CD14-positive monocyte (primary cell): ENCODE measurements around the gene CALHM1. TPM values are rescaled to one million over a fixed set of nuclear protein-coding genes. Genes with fewer than 3 reads are reported as not detected.

Source experiments
- DNase-seq, 3 donors: peaks; one replicate each; pipeline ENCODE4 v3.0.0-alpha.2; 2011 to 2022
- H2AFZ ChIP-seq: 2 replicates; pipeline ENCODE4 v1.6.0; 2012; ENCODE audit warnings: mild to moderate bottlenecking, low read depth, low read length, inconsistent platforms; ENCODE audit not compliant: insufficient read depth, poor library complexity, severe bottlenecking
- H3K27ac ChIP-seq, 2 donors: 1 replicate in 1 of 2; 2 replicates in 1 of 2; pipeline ENCODE4 v1.5.1; 2012 to 2013; ENCODE audit warnings: low read length in 2 of 2, control low read depth in 1 of 2, inconsistent platforms in 1 of 2, low read depth in 1 of 2, mild to moderate bottlenecking in 1 of 2
- H3K27me3 ChIP-seq, 2 donors: one replicate each; pipeline versions ENCODE4 v1.6.0 to v1.6.1; 2011 to 2013; ENCODE audit warnings: low read length in 2 of 2; ENCODE audit not compliant: control insufficient read depth in 2 of 2, insufficient read depth in 2 of 2
- H3K36me3 ChIP-seq, 2 donors: replicated peaks in 1 of 2; 1 replicate in 1 of 2; 2 replicates in 1 of 2; pipeline versions ENCODE4 v1.5.1 to v1.6.1; 2012 to 2013; ENCODE audit warnings: low read length in 2 of 2, control low read depth in 1 of 2, inconsistent platforms in 1 of 2, mild to moderate bottlenecking in 1 of 2; ENCODE audit not compliant: insufficient read depth in 2 of 2, control insufficient read depth in 1 of 2
- H3K4me1 ChIP-seq, 2 donors: 1 replicate in 1 of 2; 2 replicates in 1 of 2; pipeline versions ENCODE4 v1.5.1 to v1.6.1; 2012 to 2013; ENCODE audit warnings: low read length in 2 of 2, control low read depth in 1 of 2, inconsistent platforms in 1 of 2, mild to moderate bottlenecking in 1 of 2, moderate library complexity in 1 of 2; ENCODE audit not compliant: insufficient read depth in 2 of 2, control insufficient read depth in 1 of 2
- H3K4me2 ChIP-seq: replicated peaks from 2 replicates; pipeline ENCODE3; 2012; ENCODE audit warnings: low read length, moderate library complexity, mild to moderate bottlenecking; ENCODE audit not compliant: poor library complexity, severe bottlenecking; ENCODE audit errors: extremely low read depth
- H3K4me3 ChIP-seq, 3 experiments: fragments of 200-600 bp in 1 of 3; sonication (generic) in 1 of 3; replicated peaks in 1 of 3; 1 replicate in 2 of 3; 2 replicates in 1 of 3; pipeline ENCODE4 v1.5.1; 2011 to 2013; ENCODE audit warnings: low read length in 3 of 3, mild to moderate bottlenecking in 3 of 3, control low read depth in 2 of 3, low read depth in 2 of 3, inconsistent platforms in 1 of 3, moderate library complexity in 1 of 3
- H3K79me2 ChIP-seq: 2 replicates; pipeline ENCODE4 v1.6.0; 2012; ENCODE audit warnings: mild to moderate bottlenecking, control low read depth, inconsistent platforms, low read length, moderate library complexity; ENCODE audit not compliant: insufficient read depth
- H3K9ac ChIP-seq: 2 replicates; pipeline ENCODE4 v1.6.0; 2017; ENCODE audit warnings: low read length, mild to moderate bottlenecking; ENCODE audit not compliant: insufficient read depth, poor library complexity, severe bottlenecking
- H3K9me3 ChIP-seq, 2 donors: replicated peaks in 1 of 2; 1 replicate in 1 of 2; 2 replicates in 1 of 2; pipeline versions ENCODE4 v1.5.1 to v1.6.1; 2012 to 2013; ENCODE audit warnings: low read length in 2 of 2, control low read depth in 1 of 2; ENCODE audit not compliant: control insufficient read depth in 1 of 2, insufficient read depth in 1 of 2
- H4K20me1 ChIP-seq: 2 replicates; pipeline ENCODE4 v1.6.0; 2012; ENCODE audit warnings: mild to moderate bottlenecking, low read length, control low read depth, moderate library complexity; ENCODE audit not compliant: insufficient read depth
- H3K27ac Mint-ChIP-seq, 7 donors: one replicate each; pipeline ENCODE4 v1.8.0; 2020; ENCODE audit warnings: mild to moderate bottlenecking in 7 of 7, mixed read lengths in 7 of 7, moderate library complexity in 6 of 7, inconsistent platforms in 2 of 7
- H3K27me3 Mint-ChIP-seq, 3 donors: one replicate each; pipeline ENCODE4 v1.8.0; 2021 to 2022; ENCODE audit warnings: low read depth in 3 of 3, mild to moderate bottlenecking in 3 of 3, mixed read lengths in 3 of 3, moderate library complexity in 3 of 3, inconsistent platforms in 1 of 3
- H3K36me3 Mint-ChIP-seq, 2 donors: one replicate each; pipeline ENCODE4 v1.8.0; 2020; ENCODE audit warnings: mixed read lengths in 2 of 2, inconsistent platforms in 1 of 2, mild to moderate bottlenecking in 1 of 2
- H3K4me1 Mint-ChIP-seq: one replicate; pipeline ENCODE4 v1.8.0; 2020; ENCODE audit warnings: mild to moderate bottlenecking, mixed read lengths
- H3K4me3 Mint-ChIP-seq, 2 donors: one replicate each; pipeline ENCODE4 v1.8.0; 2020; ENCODE audit warnings: mild to moderate bottlenecking in 2 of 2, mixed read lengths in 2 of 2, moderate library complexity in 1 of 2
- H3K9me3 Mint-ChIP-seq, 7 donors: one replicate each; pipeline ENCODE4 v1.8.0; 2020 to 2022; ENCODE audit warnings: mixed read lengths in 7 of 7, mild to moderate bottlenecking in 6 of 7, moderate library complexity in 6 of 7, inconsistent platforms in 2 of 7
- WGBS: methylation state at CpG from one replicate; pipeline ENCODE4 v1.1.5; 2013; ENCODE audit warnings: missing lambda C conversion rate; ENCODE audit not compliant: insufficient coverage; 5-methylcytosine and 5-hydroxymethylcytosine counted together
- intact Hi-C, 2 donors: fragments of 100-400 bp; cut with micrococcal nuclease; formaldehyde crosslinking; loops; one replicate each; pipeline versions ENCODE4 v1.15.0 to v1.15.1; 2023
- polyA plus RNA-seq, 3 donors: library from polyadenylated mRNA; depleted of rRNA in 1 of 3; unstranded in 2 of 3; stranded (reverse) in 1 of 3; fragments of 300-500 nt in 2 of 3; fragments of >200 nt in 1 of 3; fragmentation: Illumina TruSeq in 2 of 3; gene quantifications; 1 replicate in 2 of 3; 2 replicates in 1 of 3; pipeline ENCODE4 v1.2.3, GENCODE V29; 2012 to 2021
- TF ChIP-seq, protein P1 (sequence below): fragments of 200-600 bp; IDR thresholded peaks from one replicate; pipeline ENCODE4 v1.8.0; 2022; ENCODE audit warnings: antibody characterized with exemption, mild to moderate bottlenecking

Gene CALHM1
- polyA plus RNA-seq, 3 donors, result not detected

DNA sequence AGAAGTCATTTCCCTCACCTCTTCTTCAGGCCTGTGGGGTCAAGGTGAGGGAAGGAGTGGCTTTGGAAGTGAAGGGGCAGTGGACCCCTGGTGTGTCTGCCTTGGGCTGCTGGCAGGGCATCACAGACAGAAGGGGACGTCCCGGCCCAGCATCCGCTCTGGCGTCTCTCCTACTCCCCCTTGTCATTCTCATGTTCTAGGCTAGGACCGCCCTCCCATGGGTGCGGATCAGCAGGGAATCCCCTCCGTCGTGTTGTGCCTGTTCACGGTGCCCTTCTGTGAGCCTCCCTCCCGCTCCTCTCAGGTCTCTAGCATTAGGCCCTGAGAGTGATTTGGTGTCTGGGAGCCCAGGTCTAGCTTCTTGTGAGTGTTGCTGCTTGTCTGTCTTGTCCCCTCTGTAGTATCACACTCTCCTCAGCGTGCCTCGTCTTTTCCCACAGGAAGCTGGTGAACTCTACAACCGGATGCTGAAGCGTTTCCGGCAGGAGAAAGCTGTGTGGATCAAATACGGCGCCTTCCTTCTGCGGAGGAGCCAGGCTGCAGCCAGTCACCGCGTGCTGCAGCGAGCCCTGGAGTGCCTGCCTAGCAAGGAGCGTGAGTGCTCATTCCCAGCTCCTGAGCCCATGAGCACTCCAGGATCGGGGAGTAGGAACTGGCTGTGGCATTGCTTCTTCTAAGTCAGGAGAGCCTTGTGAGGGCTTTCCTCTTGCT, 15.1 kb downstream of the CALHM1 start:
- H3K27me3 ChIP-seq, result no peaks in the 10 kb centered on the region
- H3K36me3 Mint-ChIP-seq, result peaks cover 88 to 95% of the 10 kb centered on the region in 2 donors
- peaks cover 88 to 100% of the 10 kb centered on the region in 2 donors for H3K36me3 ChIP-seq
- H2AFZ ChIP-seq, result no peak overlapping the region
- TF ChIP-seq, protein P1, sequence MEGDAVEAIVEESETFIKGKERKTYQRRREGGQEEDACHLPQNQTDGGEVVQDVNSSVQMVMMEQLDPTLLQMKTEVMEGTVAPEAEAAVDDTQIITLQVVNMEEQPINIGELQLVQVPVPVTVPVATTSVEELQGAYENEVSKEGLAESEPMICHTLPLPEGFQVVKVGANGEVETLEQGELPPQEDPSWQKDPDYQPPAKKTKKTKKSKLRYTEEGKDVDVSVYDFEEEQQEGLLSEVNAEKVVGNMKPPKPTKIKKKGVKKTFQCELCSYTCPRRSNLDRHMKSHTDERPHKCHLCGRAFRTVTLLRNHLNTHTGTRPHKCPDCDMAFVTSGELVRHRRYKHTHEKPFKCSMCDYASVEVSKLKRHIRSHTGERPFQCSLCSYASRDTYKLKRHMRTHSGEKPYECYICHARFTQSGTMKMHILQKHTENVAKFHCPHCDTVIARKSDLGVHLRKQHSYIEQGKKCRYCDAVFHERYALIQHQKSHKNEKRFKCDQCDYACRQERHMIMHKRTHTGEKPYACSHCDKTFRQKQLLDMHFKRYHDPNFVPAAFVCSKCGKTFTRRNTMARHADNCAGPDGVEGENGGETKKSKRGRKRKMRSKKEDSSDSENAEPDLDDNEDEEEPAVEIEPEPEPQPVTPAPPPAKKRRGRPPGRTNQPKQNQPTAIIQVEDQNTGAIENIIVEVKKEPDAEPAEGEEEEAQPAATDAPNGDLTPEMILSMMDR, result no peak
- H4K20me1 ChIP-seq, result peaks cover 71% of the 10 kb centered on the region
- no peak overlapping the region for H3K9ac ChIP-seq
- peaks cover 3 to 18% of the 10 kb centered on the region in 2 donors for H3K4me1 ChIP-seq
- WGBS, result 96% methylated on average over 13 of the region's 23 CpGs
- H3K4me1 Mint-ChIP-seq, result peaks cover 27% of the 10 kb centered on the region
- DNase-seq, result no peak
- H3K27ac ChIP-seq, result peak overlapping the region in 1 of 2 donors; percentile 45
- intact Hi-C loops, result no loop called here
- peak overlapping the region in 6 of 7 donors; percentile 15 to 80 (median 55) for H3K27ac Mint-ChIP-seq
- no peaks in the 10 kb centered on the region for H3K9me3 ChIP-seq
- no peak overlapping the region for H3K4me3 Mint-ChIP-seq
- H3K9me3 Mint-ChIP-seq, result no peaks in the 10 kb centered on the region
- no peak overlapping the region for H3K4me2 ChIP-seq
- peaks cover 24% of the 10 kb centered on the region for H3K79me2 ChIP-seq
- H3K4me3 ChIP-seq, result no peak overlapping the region
- H3K27me3 Mint-ChIP-seq, result peaks cover 0 to 2% (median 0%) of the 10 kb centered on the region in 3 donors

DNA sequence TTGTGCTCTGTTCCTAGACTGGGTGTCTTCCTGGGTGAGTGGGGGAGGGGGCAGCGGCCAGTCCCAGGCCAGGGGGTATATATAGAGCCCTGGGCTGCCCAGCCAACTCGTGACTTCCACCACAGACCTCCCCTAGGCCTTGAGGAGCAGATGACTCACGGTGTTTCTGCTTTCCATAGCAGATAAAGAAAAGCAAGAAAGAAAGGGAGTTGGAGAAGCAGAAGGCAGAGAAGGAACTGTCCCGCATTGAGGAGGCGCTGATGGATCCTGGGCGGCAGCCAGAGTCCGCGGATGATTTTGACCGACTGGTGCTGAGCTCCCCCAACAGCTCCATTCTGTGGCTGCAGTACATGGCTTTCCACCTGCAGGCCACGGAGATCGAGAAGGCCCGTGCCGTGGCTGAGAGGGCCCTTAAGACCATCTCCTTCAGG, 16.7 kb downstream of the CALHM1 start:
- intact Hi-C loops, result no loop called here
- Mint-ChIP-seq H3K4me3 (no peak overlapping the region), H3K27me3 (peaks cover 0 to 2% (median 0%) of the 10 kb centered on the region in 3 donors), H3K4me1 (peaks cover 15% of the 10 kb centered on the region), H3K36me3 (peaks cover 88 to 93% of the 10 kb centered on the region in 2 donors), H3K9me3 (no peaks in the 10 kb centered on the region), H3K27ac (peak overlapping the region in 3 of 7 donors; percentile 57 to 66 (median 66))
- no peak overlapping the region for H3K4me3 ChIP-seq
- peak in 1 of 3 donors; percentile 18 for DNase-seq
- no peak overlapping the region for H2AFZ ChIP-seq
- peaks cover 56% of the 10 kb centered on the region for H4K20me1 ChIP-seq
- TF ChIP-seq, protein P1, result no peak
- no peak overlapping the region for H3K9ac ChIP-seq
- peak overlapping the region in 1 of 2 donors; percentile 24 for H3K27ac ChIP-seq
- WGBS, result 92% methylated on average over 11 of the region's 13 CpGs
- peaks cover 10% of the 10 kb centered on the region for H3K79me2 ChIP-seq
- peaks cover 0 to 4% of the 10 kb centered on the region in 2 donors for H3K4me1 ChIP-seq
- H3K9me3 ChIP-seq, result no peaks in the 10 kb centered on the region
- peaks cover 84 to 98% of the 10 kb centered on the region in 2 donors for H3K36me3 ChIP-seq
- H3K27me3 ChIP-seq, result no peaks in the 10 kb centered on the region
- no peak overlapping the region for H3K4me2 ChIP-seq
